Effector memory CD4-positive, alpha-beta T cell (primary cell): ENCODE data around the gene CXXC5.
A peak's percentile ranks its signal among the peaks of the same experiment; 100 is the strongest.

ENCODE experiments used
- DNase-seq, 3 donors: peaks; one replicate each; pipeline ENCODE4 v3.0.0-alpha.2; 2020
- H3K27ac ChIP-seq: 2 replicates; pipeline ENCODE4 v1.7.0; 2013; ENCODE audit warnings: mild to moderate bottlenecking, low read length, moderate library complexity; ENCODE audit not compliant: insufficient read depth, poor library complexity, severe bottlenecking
- H3K27me3 ChIP-seq: replicated peaks from 2 replicates; pipeline ENCODE4 v1.7.0; 2013; ENCODE audit warnings: mild to moderate bottlenecking, low read length; ENCODE audit not compliant: insufficient read depth, control insufficient read depth, poor library complexity, severe bottlenecking
- H3K36me3 ChIP-seq: 2 replicates; pipeline ENCODE4 v1.7.0; 2013; ENCODE audit warnings: mild to moderate bottlenecking, low read length, moderate library complexity; ENCODE audit not compliant: control insufficient read depth, insufficient read depth
- H3K4me1 ChIP-seq: 2 replicates; pipeline ENCODE4 v1.7.0; 2013; ENCODE audit warnings: low read length, mild to moderate bottlenecking; ENCODE audit not compliant: control insufficient read depth, insufficient read depth, poor library complexity, severe bottlenecking
- H3K4me3 ChIP-seq: 2 replicates; pipeline ENCODE4 v1.7.0; 2013; ENCODE audit warnings: low read length, low read depth, mild to moderate bottlenecking; ENCODE audit not compliant: insufficient read depth, poor library complexity, severe bottlenecking
- H3K9me3 ChIP-seq: 2 replicates; pipeline ENCODE4 v1.7.0; 2013; ENCODE audit warnings: mild to moderate bottlenecking, low read length, moderate library complexity; ENCODE audit not compliant: control insufficient read depth

Gene CXXC5

GRCh38 chr5:139666551-139666950 lies 18.4 kb downstream of the CXXC5 start:
- Histone ChIP-seq H3K27me3 (no peaks in the 10 kb centered on the region), H3K4me3 (no peak overlapping the region), H3K27ac (no peak overlapping the region), H3K9me3 (no peaks in the 10 kb centered on the region), H3K4me1 (peaks cover 23% of the 10 kb centered on the region), H3K36me3 (no peaks in the 10 kb centered on the region)
- no peak for DNase-seq

GRCh38 chr5:139667001-139667729 lies 19.0 kb downstream of the CXXC5 start:
- no peak overlapping the region for H3K27ac ChIP-seq
- H3K36me3 ChIP-seq, result no peaks in the 10 kb centered on the region
- peaks cover 23% of the 10 kb centered on the region for H3K4me1 ChIP-seq
- DNase-seq, result no peak
- H3K9me3 ChIP-seq, result no peaks in the 10 kb centered on the region
- no peak overlapping the region for H3K4me3 ChIP-seq
- no peaks in the 10 kb centered on the region for H3K27me3 ChIP-seq

GRCh38 chr5:139667730-139668063 lies 19.5 kb downstream of the CXXC5 start:
- H3K27ac ChIP-seq, result no peak overlapping the region
- peak overlapping the region; percentile 62 for H3K4me3 ChIP-seq
- H3K27me3 ChIP-seq, result no peaks in the 10 kb centered on the region
- peaks cover 23% of the 10 kb centered on the region for H3K4me1 ChIP-seq
- DNase-seq, result no peak
- H3K36me3 ChIP-seq, result no peaks in the 10 kb centered on the region
- no peaks in the 10 kb centered on the region for H3K9me3 ChIP-seq

GRCh38 chr5:139668064-139668880 lies 20.1 kb downstream of the CXXC5 start:
- Histone ChIP-seq H3K27ac (peak overlapping the region; percentile 11), H3K36me3 (no peaks in the 10 kb centered on the region), H3K9me3 (no peaks in the 10 kb centered on the region), H3K27me3 (no peaks in the 10 kb centered on the region), H3K4me1 (peaks cover 23% of the 10 kb centered on the region), H3K4me3 (peak overlapping the region; percentile 62)
- peak in 1 of 3 donors; percentile 51 for DNase-seq

GRCh38 chr5:139668924-139669661 lies 20.9 kb downstream of the CXXC5 start:
- Histone ChIP-seq H3K36me3 (no peaks in the 10 kb centered on the region), H3K27ac (no peak overlapping the region), H3K27me3 (no peaks in the 10 kb centered on the region), H3K9me3 (no peaks in the 10 kb centered on the region), H3K4me1 (peaks cover 23% of the 10 kb centered on the region), H3K4me3 (peak overlapping the region; percentile 62)
- no peak for DNase-seq

GRCh38 chr5:139669662-139670368 lies 21.7 kb downstream of the CXXC5 start:
- Histone ChIP-seq H3K9me3 (no peaks in the 10 kb centered on the region), H3K36me3 (no peaks in the 10 kb centered on the region), H3K27ac (no peak overlapping the region), H3K4me3 (no peak overlapping the region), H3K27me3 (no peaks in the 10 kb centered on the region), H3K4me1 (peaks cover 23% of the 10 kb centered on the region)
- no peak for DNase-seq

GRCh38 chr5:139670369-139671095 lies 22.4 kb downstream of the CXXC5 start:
- Histone ChIP-seq H3K27ac (no peak overlapping the region), H3K4me3 (no peak overlapping the region), H3K4me1 (peaks cover 23% of the 10 kb centered on the region), H3K9me3 (no peaks in the 10 kb centered on the region), H3K27me3 (no peaks in the 10 kb centered on the region), H3K36me3 (no peaks in the 10 kb centered on the region)
- no peak for DNase-seq

- Histone ChIP-seq H3K27ac (no peak overlapping the region), H3K4me3 (no peak overlapping the region), H3K4me1 (peaks cover 23% of the 10 kb centered on the region), H3K27me3 (no peaks in the 10 kb centered on the region), H3K9me3 (no peaks in the 10 kb centered on the region), H3K36me3 (no peaks in the 10 kb centered on the region)
- DNase-seq, result no peak
Measured at GRCh38 chr5:139671096-139671841, 23.1 kb downstream of the CXXC5 start.

- no peaks in the 10 kb centered on the region for H3K27me3 ChIP-seq
- H3K36me3 ChIP-seq, result no peaks in the 10 kb centered on the region
- H3K4me1 ChIP-seq, result no peaks in the 10 kb centered on the region
- DNase-seq, result no peak
- no peak overlapping the region for H3K27ac ChIP-seq
- H3K9me3 ChIP-seq, result no peaks in the 10 kb centered on the region
- no peak overlapping the region for H3K4me3 ChIP-seq
Measured at GRCh38 chr5:139675213-139675612, 27.1 kb downstream of the CXXC5 start.
